VCaP (cell line): ENCODE results near the gene TMC7.

Experiments
- H3K27ac ChIP-seq: fragments of 450-650 bp; 2 replicates; pipeline ENCODE4 v1.5.1; 2017
- CTCF ChIP-seq: fragments of 450-650 bp; conservative IDR thresholded peaks from 2 replicates; pipeline ENCODE4 v1.5.1; 2017; ENCODE audit warnings: mild to moderate bottlenecking, moderate library complexity

TMC7 gene

GRCh38 chr16:19077879-19078278 lies 94.1 kb downstream of the TMC7 start:
- TF ChIP-seq CTCF = no peak
- H3K27ac ChIP-seq = peak overlapping the region; percentile 98

DNA sequence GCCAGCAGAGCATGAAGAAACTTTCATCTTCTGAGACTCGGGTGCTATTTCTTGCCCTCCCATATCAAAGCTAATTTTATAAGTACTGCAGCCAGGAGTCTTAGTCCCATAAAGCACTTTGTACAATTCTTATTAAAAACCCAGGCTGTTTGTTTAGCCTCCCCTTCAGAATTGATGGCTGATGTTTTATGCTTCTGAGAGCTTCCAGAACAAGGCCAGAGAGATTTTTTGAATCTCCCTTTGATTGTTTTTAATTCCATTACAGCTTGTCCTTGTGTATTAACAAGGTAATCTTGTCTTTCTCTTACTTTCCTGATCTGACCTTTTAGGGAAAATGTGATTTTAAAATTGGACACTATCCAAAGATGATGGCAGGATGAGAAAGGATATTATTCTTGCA lies 99.9 kb downstream of the TMC7 start:
- peak overlapping the region; percentile 71 for H3K27ac ChIP-seq
- no peak for TF ChIP-seq CTCF

- peak overlapping the region; percentile 71 for H3K27ac ChIP-seq
- TF ChIP-seq CTCF = no peak
These were observed 100.4 kb downstream of the TMC7 start for GRCh38 chr16:19084139-19084538.

GRCh38 chr16:19084879-19085278 lies 101.1 kb downstream of the TMC7 start:
- TF ChIP-seq CTCF = no peak
- H3K27ac ChIP-seq = peak overlapping the region; percentile 71

- TF ChIP-seq CTCF = no peak
- H3K27ac ChIP-seq = peak overlapping the region; percentile 71
These were observed 102.0 kb downstream of the TMC7 start for GRCh38 chr16:19085679-19086200.

DNA sequence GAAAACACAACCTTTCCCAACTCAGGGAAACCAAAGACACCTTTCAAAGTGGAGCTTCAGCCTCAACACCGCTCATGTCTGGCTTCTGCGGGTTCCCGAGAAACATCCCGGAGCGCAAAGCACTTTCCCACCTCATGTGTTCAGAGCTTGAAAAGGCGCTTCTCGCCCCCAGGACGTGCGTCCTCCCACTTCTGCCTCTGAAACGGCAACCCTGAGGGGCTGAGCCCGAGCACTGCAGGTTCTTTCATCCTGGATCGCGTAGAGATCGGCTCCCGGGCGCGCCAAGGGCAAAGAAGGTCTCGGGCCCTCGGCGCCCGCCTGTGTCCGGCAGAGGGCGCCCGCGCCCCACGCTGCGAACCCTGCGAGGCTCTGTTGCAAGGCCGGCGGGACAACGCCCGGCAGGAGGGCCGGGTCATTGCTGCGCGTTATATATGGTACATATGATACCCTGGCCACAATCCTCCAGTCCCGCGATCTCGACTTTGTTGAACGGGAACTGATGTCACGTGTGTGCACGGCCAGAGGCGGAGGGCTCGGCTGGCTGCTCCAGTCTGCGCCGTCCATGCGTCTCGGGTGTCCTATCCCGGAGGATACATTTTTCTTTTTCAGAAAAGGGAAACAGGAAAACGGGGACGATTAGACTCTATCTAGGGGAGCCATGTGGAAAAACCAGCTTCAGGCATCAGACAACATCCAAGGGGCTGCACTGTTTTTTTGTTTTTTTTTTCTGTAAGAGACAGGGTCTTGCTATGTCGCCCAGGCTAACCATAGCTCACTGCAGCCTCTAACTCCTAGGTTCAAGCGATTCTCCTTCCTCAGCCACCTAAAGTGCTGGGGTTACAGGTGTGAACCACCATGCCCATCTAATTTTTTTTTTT lies 102.8 kb downstream of the TMC7 start:
- TF ChIP-seq CTCF = peak; percentile 94
- H3K27ac ChIP-seq = peak overlapping the region; percentile 71

DNA sequence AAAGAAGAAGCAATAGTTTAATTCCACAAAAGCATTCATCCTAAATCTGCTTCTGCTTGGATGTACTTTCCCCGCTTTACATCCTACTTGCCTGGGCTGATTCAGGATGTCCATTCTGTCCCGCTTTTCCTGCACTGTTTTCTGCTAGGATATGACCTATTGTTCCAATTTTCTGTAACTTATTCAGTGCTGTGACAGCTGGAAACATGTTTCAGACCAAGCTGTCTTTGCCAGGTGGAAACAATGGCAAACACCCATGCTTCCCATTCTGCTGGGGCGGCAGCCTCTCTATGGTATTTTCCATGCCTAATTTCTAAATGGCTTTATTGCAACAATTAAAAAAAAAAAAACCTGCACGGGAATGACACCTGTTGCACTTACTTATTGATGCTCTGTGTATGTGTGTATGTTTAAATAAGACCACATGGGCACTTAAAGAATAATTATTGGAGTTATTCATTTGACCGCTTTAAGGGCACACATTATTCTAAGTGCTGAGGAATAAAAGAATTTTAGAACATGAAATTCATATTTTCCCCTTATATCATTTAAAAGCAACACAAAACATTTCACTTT lies 104.7 kb downstream of the TMC7 start:
- no peak overlapping the region for H3K27ac ChIP-seq
- TF ChIP-seq CTCF = no peak
